ENCODE results near the gene BAIAP2L2. TPM values are rescaled to one million over a fixed set of nuclear protein-coding genes. Genes with fewer than 3 reads are reported as not detected.
A peak's percentile ranks its signal among the peaks of the same experiment; 100 is the strongest.
"Not testable (repeated sequence)": the region's sequence is repeated elsewhere in the genome, so short reads cannot be mapped to it uniquely, and the experiment has no call there.

BAIAP2L2 gene
- polyA plus RNA-seq, 3 donors from 2014 or later, result 0.21 TPM; not detected in 2

DNA sequence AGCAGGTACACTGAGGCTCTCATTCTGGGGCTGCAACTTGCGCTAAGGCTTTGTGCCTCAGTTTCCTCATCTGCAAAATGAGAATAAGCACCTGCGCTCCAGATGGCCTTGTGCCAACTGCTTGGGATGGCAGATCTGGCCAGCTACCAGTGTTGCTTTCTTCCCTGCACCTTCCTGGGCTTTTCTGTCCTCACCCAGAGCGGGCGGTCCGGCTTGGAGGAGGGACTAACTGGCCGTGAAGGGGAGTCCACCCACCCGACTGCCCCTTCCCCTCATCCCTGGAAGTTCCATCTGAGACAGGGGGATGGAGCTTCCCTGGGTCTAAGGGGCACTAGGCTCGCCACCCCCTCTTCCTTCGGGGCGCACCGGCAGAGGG is 30.0 kb downstream of the BAIAP2L2 start:
- Mint-ChIP-seq H3K36me3 (no peaks in the 10 kb centered on the region), H3K4me1 (peaks cover 0 to 11% of the 10 kb centered on the region in 2 donors), H3K27ac (no peak overlapping the region), H3K4me3 (peak overlapping the region in 2 of 5 donors; percentile 20 to 46), H3K9me3 (peaks cover 0 to 2% (median 0%) of the 10 kb centered on the region in 6 donors), H3K27me3 (ENCODE audit: low read depth in 3 of 3) (peaks cover 0 to 11% (median 5%) of the 10 kb centered on the region in 3 donors)
- no peak for DNase-seq

GRCh38 chr22:38079804-38080203 is 30.7 kb downstream of the BAIAP2L2 start:
- H3K9me3 Mint-ChIP-seq, result peaks cover 0 to 2% (median 0%) of the 10 kb centered on the region in 6 donors

DNA sequence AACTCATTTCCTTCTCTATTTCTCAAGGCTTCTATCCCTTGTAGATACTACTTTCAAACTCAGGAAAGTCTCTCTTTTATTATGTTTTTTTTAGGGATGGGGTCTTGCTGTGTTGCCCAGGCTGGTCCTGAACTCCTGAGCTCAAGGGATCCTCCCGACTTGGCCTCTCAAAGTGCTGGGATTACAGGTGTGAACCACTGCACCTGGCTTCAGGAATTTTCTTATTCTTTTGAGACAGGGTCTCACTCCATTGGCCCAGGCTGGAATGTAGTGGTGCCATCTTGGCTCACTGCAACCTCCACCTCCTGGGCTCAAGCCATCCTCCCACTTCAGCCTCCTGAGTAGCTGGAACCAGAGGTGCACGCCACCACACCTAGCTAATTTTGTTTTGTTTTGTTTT is 31.3 kb downstream of the BAIAP2L2 start:
- not testable (repeated sequence) for H3K4me3 Mint-ChIP-seq, DNase-seq, H3K9me3 Mint-ChIP-seq, H3K36me3 Mint-ChIP-seq
- Mint-ChIP-seq H3K4me1 (peaks cover 0 to 11% of the 10 kb centered on the region in 2 donors), H3K27me3 (ENCODE audit: low read depth in 3 of 3) (peaks cover 0 to 11% (median 5%) of the 10 kb centered on the region in 3 donors), H3K27ac (peak overlapping the region in 1 of 6 donors; percentile 59)

More at GRCh38 chr22:38079804-38080203, 30.7 kb downstream of the BAIAP2L2 start:
- no peak for DNase-seq
- Mint-ChIP-seq H3K4me3 (peak overlapping the region in 3 of 5 donors; percentile 15 to 58 (median 38)), H3K4me1 (peaks cover 0 to 11% of the 10 kb centered on the region in 2 donors), H3K27ac (peak overlapping the region in 2 of 6 donors; percentile 34 to 59), H3K27me3 (ENCODE audit: low read depth in 3 of 3) (peaks cover 0 to 11% (median 5%) of the 10 kb centered on the region in 3 donors), H3K36me3 (no peaks in the 10 kb centered on the region)

DNA sequence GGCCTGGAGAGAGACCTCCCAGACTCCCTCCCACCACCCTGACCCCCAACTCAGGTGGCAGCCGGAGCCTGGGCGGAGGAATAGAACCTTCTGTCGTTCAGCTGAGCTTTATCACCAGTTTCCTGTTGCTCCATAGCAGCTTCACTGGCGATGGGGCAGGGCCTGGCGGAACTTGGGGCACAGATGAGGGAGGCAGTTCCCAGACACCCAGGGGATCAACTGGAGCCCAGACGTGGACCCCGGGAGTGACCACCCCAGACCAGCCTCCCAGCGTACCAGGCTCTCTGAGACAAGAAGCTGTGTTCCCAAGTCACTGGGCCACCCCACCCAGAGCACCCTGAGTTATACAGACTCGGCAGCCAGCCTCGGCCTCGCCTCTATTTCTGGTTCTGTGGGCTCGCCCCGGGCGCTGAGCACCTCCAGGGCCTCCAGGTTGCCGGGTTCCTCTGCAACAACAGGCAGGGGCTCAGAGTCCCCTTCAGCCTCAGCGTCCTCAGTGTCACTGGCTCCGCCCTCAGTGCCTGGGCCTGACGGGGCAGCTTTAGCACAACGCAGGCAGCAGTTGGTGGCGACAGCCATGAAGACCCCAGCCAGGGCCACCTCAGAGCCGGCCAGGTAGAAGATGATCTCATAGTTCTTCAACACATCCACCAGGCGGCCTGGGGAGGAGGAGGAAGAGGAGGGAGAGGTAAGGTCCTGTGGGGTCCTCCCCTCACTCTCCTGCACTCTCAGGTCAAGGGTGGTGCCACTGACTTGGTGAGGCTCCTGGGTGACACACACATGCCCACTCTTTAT is 32.2 kb downstream of the BAIAP2L2 start:
- Mint-ChIP-seq H3K4me3 (no peak overlapping the region), H3K27ac (no peak overlapping the region), H3K4me1 (peaks cover 0 to 11% of the 10 kb centered on the region in 2 donors), H3K36me3 (peaks cover 0 to 6% (median 0%) of the 10 kb centered on the region in 3 donors), H3K9me3 (peaks cover 0 to 1% (median 0%) of the 10 kb centered on the region in 6 donors), H3K27me3 (ENCODE audit: low read depth in 3 of 3) (peaks cover 0 to 9% (median 5%) of the 10 kb centered on the region in 3 donors)
- DNase-seq, result no peak

DNA sequence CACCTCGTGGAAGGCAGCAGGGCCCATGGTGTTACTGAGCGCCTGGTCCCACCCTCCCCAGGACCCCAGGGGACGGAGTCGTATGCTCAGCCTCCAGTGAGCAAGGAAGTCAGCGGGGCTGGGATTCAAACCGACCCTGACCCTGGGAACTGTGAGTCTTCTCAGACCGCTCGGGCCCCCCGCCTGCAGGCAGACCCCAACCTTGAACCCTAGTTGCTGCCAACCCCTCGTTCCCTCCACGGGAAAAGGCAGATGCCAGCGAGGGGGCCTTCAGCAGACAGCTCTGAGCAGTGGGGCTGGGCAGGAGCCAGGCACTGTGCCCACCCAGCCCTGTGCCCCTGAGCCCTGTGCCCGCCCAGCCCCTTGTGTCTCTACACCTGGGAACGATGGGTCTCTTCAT is 32.9 kb downstream of the BAIAP2L2 start:
- Mint-ChIP-seq H3K27ac (no peak overlapping the region), H3K4me3 (no peak overlapping the region), H3K36me3 (peaks cover 0 to 11% (median 0%) of the 10 kb centered on the region in 3 donors), H3K4me1 (peaks cover 0 to 7% of the 10 kb centered on the region in 2 donors), H3K9me3 (no peaks in the 10 kb centered on the region), H3K27me3 (ENCODE audit: low read depth in 3 of 3) (peaks cover 0 to 9% (median 5%) of the 10 kb centered on the region in 3 donors)
- no peak for DNase-seq

DNA sequence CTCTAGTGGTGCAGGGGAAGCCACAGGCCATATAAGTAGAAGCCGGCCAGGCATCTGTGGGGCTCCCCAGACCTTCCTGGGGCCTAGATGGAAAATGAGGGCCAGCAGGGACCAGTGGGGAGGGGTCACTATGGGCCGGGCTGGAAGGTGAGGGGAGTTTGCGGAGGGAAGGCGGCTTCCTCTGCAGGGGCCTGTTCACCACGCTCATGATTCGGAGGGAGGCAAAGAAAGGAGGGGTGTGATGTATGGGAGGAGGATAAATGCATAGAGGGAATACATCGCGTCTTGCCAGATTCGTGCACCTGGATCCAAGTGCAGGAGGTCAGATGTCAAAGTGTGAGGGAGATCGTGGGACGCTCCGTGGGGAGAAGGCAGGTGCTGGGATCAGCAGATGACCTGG is 33.4 kb downstream of the BAIAP2L2 start:
- peaks cover 0 to 5% of the 10 kb centered on the region in 2 donors for H3K4me1 Mint-ChIP-seq
- no peak for DNase-seq
- peaks cover 0 to 9% (median 5%) of the 10 kb centered on the region in 3 donors for H3K27me3 Mint-ChIP-seq (ENCODE audit: low read depth in 3 of 3)
- H3K4me3 Mint-ChIP-seq, result no peak overlapping the region
- no peaks in the 10 kb centered on the region for H3K9me3 Mint-ChIP-seq
- peaks cover 0 to 11% (median 0%) of the 10 kb centered on the region in 3 donors for H3K36me3 Mint-ChIP-seq
- peak overlapping the region in 1 of 6 donors; percentile 20 for H3K27ac Mint-ChIP-seq

GRCh38 chr22:38075961-38076360 is 34.5 kb downstream of the BAIAP2L2 start:
- H3K36me3 Mint-ChIP-seq, result peaks cover 0 to 13% (median 0%) of the 10 kb centered on the region in 3 donors
- no peaks in the 10 kb centered on the region for H3K9me3 Mint-ChIP-seq
- DNase-seq, result no peak
- H3K27ac Mint-ChIP-seq, result no peak overlapping the region
- H3K4me1 Mint-ChIP-seq, result no peaks in the 10 kb centered on the region
- peaks cover 0 to 9% (median 2%) of the 10 kb centered on the region in 3 donors for H3K27me3 Mint-ChIP-seq (ENCODE audit: low read depth in 3 of 3)
- H3K4me3 Mint-ChIP-seq, result no peak overlapping the region

- DNase-seq, result no peak
- H3K4me3 Mint-ChIP-seq, result no peak overlapping the region
- peaks cover 0 to 17% (median 0%) of the 10 kb centered on the region in 3 donors for H3K36me3 Mint-ChIP-seq
- H3K4me1 Mint-ChIP-seq, result no peaks in the 10 kb centered on the region
- H3K27me3 Mint-ChIP-seq (ENCODE audit: low read depth in 3 of 3), result peaks cover 0 to 6% (median 1%) of the 10 kb centered on the region in 3 donors
- H3K9me3 Mint-ChIP-seq, result no peaks in the 10 kb centered on the region
- H3K27ac Mint-ChIP-seq, result no peak overlapping the region
Observed at GRCh38 chr22:38075105-38075825, 35.2 kb downstream of the BAIAP2L2 start.

DNA sequence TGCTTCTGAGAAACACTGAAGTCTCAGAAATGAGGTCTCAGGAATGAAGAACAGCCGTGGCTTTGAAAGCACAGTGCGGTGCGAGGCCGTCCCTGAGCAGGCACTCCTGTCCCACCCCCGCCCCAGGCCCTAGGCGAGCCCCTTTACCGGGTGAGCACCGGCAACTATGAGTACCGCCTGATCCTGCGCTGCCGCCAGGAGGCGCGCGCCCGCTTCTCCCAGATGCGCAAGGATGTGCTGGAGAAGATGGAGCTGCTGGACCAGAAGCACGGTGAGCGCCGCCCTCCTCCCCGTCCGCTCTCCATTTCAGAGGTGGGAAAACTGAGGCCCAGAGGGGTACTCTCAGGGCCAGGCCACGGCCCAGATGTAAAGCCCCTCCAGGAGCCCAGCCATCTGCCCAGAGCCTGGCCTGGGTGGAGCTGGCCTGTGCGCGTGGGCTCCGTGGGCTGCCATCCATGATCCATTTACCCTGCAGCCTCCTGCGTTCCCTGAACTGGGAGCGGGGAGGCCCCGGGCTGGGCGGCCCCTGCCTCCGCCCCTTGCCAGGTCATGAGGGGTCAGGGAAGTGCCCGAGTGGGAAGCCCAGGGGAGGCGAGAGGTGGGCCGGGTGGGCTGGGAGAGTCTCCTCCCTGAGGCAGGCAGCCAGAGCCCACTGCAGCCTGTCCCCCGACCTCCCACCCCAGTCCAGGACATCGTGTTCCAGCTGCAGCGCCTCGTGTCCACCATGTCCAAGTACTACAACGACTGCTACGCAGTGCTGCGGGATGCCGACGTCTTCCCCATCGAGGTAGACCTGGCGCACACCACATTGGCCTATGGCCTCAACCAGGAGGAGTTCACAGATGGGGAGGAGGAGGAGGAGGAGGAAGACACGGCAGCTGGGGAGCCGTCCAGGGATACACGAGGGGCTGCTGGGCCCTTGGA is 36.0 kb downstream of the BAIAP2L2 start:
- peaks cover 0 to 2% (median under 1%) of the 10 kb centered on the region in 3 donors for H3K27me3 Mint-ChIP-seq (ENCODE audit: low read depth in 3 of 3)
- H3K36me3 Mint-ChIP-seq, result peaks cover 0 to 20% (median 0%) of the 10 kb centered on the region in 3 donors
- no peak overlapping the region for H3K27ac Mint-ChIP-seq
- no peak for DNase-seq
- no peaks in the 10 kb centered on the region for H3K9me3 Mint-ChIP-seq
- H3K4me1 Mint-ChIP-seq, result no peaks in the 10 kb centered on the region
- H3K4me3 Mint-ChIP-seq, result no peak overlapping the region

DNA sequence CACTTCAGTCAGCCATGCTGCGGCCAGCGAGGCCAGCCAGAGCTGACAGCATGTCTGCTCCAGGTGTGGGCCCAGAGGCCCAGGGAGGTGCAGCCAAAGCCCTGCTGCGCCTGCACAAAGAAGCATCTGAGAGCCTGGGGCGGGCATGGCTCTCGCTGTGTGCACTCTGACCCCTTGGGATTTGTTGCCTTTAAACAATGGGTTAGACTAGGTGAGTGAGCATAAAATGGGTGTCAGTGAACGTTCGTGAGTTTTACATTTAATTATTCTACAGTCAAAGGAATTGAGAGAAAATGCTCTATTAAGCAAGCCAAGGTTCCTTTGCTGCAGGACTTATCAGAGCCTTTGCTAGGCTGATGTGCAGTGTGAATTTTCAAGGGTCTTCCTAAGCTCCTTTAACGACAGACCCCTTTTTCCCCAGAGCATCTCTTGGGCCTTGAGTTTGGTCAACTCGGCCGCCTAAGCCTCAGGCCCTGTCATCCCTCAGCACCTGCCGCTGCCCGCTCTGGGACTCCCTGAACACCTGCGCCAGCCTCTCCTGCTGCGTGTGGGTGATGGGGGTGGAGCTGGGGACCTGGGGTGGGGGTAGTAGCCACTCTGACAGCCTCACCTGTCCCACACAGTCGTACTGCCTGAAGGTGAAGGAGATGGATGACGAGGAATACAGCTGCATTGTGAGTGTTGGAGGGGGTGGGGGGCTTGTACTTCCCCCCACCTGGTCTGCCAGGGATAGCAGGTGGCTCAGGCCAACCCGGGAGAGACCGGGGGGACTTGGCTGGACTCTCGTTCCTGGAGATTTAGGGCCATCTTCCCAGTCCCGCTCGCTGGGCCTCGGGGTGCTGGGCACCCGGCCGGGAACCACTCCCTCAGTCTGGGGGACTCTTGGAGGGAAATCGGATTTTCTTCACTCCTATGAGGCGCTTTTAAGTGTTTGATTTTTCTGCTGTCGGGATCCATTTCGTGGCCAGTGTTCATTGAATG is 37.0 kb downstream of the BAIAP2L2 start:
- no peak overlapping the region for H3K4me3 Mint-ChIP-seq
- no peak for DNase-seq
- H3K27ac Mint-ChIP-seq, result no peak overlapping the region
- no peaks in the 10 kb centered on the region for H3K4me1 Mint-ChIP-seq
- H3K36me3 Mint-ChIP-seq, result peaks cover 0 to 20% (median 0%) of the 10 kb centered on the region in 3 donors
- no peaks in the 10 kb centered on the region for H3K9me3 Mint-ChIP-seq
- peaks cover 0 to 2% (median 0%) of the 10 kb centered on the region in 3 donors for H3K27me3 Mint-ChIP-seq (ENCODE audit: low read depth in 3 of 3)

DNA sequence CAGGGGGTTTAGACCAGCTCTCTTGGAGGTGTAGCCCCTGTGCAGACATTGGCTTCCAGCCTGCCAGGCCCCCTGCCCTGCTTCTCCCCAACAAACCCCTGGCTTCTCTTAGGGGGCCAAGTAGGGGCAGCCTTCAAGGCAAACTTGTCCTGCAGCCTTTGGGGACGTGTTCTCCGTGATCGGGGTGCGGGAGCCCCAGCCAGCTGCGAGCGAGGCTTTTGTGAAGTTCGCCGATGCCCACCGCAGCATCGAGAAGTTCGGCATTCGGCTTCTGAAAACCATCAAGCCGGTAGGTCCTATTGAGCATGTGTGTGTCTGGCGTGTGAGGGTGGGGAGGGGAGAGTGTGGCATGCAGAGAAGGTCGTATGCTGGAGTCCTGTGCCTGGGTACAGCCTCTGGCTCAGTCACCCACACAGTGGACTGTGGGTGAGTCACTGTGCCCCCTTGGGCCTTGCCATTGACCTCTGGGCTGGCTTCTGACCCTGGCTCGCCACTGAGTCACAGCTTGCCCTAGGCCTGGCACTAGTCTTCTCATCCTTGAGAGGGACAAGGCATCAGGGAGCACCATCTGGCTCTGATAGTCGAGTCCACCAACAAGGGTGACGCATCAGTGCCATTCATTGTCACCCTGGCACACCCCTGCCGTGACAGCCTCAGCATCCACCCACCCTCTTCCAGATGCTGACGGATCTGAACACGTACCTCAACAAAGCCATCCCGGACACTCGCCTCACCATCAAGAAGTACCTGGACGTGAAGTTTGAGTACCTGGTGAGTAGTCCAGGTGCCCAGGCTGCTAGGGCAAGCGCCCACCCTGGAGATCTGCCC is 37.9 kb downstream of the BAIAP2L2 start:
- Mint-ChIP-seq H3K4me3 (no peak overlapping the region), H3K36me3 (peaks cover 0 to 25% (median 0%) of the 10 kb centered on the region in 3 donors), H3K27me3 (ENCODE audit: low read depth in 3 of 3) (peaks cover 0 to 2% (median 0%) of the 10 kb centered on the region in 3 donors), H3K9me3 (no peaks in the 10 kb centered on the region), H3K27ac (no peak overlapping the region), H3K4me1 (no peaks in the 10 kb centered on the region)
- no peak for DNase-seq

Data from immature natural killer cell (primary cell).